ENCODE data around the gene FUT2.
"Not testable (repeated sequence)": the region's sequence is repeated elsewhere in the genome, so short reads cannot be mapped to it uniquely, and the experiment has no call there.

The FUT2 gene

DNA sequence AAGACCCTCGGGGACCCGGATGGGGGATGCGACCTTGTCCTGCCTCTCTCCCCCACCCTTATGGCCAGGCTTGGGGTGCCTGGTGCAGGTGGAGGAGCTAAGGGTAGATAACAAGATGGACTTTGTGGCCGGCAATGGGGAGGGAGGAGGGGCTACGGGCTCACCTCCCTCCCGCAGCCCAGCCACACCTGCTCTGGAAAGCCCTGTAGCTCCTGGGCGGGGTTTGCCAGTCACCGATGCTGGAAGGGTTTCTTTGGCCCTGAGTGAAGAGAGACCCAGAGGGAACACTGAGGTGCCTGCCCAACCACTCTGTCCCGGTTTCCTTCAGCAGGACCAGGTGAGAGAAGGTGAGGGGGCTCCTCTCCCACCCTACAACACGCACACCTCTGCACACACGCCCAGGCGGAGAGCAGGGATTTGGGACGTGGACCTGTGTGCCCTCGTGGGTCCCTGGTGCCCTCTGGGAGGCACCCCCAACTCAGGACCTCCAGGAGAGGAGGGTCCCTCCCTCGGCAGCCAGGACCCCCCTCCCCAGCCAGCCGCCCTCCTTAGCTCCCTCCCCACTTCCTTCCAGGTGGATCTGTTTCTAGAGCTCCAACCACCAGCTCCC is at the start of gene FUT2:
Gene FUT2 (plus strand): TSS at position 229 of the 610 bp plus-strand sequence. CDS start 6,986 bp downstream, outside the sequence.
- DNase-seq = no peak

DNA sequence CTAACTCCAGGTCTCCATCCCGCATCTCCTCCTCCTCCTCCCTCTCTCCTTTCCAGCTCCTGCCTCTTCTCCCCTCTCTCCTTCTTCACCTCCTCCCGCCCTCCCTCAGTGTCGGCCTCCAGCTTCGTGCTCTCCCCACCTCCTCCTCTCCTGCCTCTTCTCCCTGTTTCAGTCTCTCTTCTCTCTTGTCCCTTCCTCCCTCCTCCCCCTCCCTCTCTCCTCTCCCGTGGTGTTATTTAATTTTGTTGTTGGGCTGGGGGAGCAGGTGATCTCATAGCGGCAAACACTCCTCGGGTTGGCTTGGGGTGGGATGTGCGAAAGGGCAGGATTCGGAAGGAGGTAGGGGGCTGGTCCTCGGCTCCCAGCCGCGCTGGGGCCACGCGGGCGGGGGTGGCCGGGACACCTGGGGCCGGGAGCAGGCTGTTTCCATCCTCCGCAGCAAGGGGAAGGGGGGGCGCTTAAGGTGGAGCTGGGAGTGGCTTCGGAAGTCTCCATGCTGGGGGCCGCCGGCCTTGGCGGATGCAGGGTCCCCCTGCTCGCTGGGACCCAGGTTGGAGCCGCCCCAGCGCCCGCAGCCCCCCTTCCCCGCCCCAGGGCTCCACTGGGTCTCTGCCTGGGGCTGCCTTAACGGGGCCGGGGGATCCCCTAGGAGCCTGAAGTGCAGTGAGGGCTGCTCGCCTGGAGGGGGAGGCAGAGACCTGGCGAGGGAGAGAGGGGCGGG is 49.6 kb upstream of the FUT2 start, which contains the start of gene CA11:
Gene CA11 (minus strand): TSS at position 187 of the 721 bp plus-strand sequence. CDS start 555 bp downstream, outside the sequence.
- peak; percentile 88 to 90 for DNase-seq

DNA sequence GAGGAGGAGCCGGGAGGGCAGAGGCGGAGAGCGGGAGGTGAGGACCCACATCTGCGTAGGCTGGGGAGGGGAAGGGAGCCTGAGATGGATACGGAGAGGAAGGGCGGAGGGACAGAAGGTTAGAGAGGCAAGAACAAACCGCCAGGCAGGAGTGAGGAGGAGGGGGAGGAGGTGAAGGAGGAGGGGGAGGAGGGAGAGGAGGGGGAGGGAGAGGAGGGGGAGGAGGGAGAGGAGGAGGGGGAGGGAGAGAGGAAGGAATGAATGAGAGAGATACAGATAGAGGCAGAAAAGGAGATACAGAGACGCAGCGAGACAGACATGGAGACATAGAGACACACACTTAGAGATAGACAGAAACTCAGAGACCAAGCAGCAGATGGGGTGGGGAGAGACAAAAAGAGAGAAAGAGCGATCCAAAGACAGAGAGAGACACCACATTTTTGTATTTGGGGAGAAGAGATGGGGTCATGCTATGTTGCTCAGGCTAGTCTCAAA is 49.0 kb upstream of the FUT2 start:
- DNase-seq = no peak

DNA sequence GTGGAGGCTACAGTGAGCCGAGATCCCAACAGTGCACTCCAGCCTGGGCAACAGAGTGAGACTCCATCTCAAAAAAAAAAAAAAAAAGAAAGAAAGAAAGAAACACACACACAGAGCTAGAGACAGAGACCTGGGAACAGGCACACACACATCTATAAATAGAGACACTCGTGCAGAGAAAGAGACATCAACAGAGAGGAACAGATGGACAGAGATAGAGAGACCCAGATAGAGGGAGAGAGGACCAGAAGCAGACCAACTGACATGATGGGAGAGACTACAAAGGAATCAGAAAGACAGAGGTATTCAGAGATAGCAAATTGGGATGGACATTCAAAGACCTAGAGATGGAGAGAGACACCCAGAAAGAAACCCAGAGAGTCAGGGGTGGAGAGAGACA is 47.6 kb upstream of the FUT2 start:
- no peak for DNase-seq

DNA sequence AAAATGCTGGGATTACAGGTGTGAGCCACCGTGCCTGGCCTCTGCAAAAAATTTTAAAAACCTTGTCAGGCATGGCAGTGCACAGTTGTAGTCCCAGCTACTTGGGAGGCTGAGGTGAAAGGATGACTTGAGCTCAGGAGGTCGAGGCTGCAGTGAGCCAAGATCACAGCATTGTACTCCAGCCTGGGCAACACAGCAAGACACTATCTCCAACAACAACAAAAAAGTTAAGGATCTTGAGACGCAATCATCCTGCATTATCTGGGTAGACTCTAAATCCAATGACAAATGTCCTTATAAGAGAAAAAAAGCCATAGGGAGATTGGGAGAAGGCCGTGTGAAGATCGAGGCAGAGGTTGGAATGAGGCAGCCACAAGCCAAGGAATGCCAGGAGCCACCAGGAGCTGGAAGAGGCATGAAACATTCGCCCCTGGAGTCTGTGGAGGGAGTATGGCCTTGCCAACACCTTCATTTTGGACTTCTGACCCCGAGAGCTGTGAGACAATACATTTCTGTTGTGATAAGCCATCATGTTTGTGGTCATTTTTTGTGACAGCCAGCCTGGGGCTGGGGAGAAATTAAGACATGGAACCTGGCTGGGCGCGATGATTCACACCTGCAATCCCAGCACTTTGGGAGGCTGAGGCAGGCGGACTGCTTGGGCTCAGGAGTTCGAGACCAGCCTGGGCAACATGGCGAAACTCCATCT is 44.6 kb upstream of the FUT2 start:
- no peak for DNase-seq

DNA sequence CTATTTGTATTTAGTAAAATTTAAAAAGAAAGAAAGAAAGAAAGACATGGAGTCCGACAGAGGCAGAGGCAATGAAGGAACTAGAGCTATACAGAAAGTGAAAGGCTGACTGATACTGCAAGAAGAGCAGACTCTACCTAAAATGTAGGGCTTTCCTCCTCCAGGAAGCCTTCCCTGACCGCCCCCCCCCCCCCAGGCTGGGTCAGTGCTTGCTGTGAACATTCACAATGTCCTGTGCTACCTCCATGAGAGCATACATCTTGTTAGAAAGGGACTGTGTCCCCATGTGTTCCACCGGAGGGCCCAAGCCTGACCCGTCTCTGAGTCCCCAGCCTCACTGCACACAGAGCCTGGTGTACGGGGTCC is 44.1 kb upstream of the FUT2 start:
- DNase-seq = no peak

DNA sequence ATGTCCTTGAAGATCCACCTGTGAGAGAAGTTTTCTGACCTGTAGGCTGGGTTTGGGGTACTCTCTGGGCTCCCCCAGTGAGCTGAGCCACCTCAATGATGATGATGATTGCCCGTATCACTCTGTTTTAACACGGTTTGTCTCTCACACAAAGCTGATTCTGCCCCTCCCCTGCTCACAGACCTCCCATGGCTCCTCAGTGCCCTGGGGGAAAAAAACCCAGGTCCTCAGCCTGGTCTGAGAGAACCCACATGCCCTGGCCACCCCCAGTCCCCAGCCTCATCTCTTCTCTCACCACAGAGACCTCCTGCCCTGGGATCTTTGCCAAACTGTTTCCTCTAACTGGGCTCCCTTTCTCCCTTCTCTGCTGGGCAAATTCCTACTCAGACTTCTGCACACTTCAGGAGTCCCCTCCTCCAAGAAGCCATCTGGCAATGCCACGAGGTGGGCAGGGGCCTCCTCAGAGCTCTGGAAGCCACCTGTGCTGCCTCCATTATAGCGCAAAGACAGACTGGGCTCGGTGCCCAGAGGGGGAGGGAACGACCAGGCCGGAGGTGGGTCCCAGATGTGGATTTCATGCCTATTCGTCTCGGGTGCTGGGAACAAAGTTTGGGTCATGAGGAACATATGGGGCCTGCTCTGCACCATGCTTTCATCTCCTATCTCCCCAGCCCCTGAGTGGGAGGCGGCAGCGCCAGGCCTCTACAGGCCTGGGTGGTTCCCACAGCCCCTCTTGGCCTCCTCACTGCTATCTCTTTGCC is 41.3 kb upstream of the FUT2 start:
- peak in 1 of 2 experiments; percentile 87 for DNase-seq

DNA sequence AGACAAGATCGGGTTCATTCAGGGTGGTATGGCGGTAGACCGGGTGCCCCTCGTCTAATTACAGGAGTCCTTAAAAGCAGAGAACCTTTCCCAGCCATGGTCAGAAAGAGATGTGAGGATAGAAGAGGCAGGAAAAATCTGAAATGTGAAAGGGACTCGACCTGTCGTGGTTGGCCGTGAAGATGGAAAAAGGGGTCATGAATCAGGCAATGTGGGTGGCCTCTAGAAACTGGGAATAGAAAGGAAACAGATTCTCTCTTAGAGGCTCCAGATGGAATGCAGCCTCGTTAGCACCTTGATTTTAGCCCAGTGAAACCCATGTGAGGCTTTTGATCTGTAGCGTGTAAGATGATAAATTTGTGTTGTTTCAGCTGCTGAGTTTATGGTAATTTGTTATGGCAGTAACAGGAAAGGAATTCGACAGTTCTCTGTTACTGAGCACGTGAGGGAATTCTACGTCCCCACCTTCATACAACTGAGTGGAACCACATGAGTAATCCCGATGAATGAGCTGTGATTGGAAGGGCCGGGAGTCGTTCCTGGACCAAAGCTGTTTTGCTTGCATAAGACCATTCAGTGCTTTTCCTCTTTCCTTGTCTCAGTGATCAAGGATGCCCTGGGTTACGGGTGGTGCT is 38.8 kb upstream of the FUT2 start:
- no peak for DNase-seq

DNA sequence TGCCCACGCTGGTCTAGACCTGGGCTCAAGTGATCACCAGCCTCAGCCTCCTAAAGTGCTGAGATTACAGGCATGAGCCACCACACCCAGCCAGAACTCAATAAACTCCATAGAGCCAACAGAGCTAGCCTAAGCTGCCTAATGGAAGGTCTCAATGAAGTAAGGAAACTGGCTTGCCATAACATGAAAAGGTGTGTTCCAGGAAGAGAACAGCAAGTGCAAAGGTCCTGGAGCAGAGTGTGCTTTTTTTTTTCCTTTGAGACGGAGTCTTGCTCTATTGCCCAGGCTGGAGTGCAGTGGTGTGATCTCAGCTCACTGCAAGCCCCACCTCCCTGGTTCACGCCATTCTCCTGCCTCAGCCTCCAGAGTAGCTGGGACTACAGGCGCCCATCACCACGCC is 37.9 kb upstream of the FUT2 start:
- DNase-seq = not testable (repeated sequence)

DNA sequence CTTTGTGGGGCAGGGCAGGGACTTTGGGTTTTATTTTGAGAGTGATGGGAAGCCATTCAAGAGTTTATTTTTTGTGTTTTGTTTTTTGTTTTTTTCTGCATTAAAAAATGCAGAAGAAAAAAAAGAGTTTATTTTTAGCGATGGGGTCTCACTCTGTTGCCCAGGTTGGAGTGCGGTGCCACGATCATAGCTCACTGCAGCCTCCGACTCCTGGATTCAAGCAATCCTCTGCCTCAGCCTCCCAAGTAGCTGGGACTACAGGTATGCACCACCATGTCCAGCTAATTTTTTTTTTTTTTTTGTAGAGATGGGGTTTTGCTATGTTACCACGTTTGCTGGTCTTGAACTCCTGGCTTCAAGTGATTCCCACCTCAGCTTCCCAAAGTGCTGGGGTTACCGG is 37.3 kb upstream of the FUT2 start:
- no peak for DNase-seq

DNA sequence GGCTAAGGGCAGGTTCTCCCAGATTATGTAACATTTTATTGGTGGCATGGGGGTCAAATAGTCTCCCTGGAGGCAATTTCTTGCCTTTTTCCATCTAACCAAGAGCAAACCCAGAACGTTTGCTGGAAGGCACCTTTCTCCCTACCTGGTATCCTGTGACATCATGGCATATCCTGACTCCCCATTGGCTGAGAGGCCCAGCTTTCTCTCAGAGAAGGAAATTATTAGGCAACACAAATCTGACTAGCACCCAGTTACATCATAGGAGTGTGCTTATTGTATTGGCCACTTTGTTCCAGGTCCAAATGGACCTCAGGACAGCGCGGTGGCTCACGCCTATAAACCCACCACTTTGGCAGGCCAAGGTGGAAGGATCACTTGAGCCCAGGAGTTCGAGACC is 36.0 kb upstream of the FUT2 start:
- DNase-seq = no peak

DNA sequence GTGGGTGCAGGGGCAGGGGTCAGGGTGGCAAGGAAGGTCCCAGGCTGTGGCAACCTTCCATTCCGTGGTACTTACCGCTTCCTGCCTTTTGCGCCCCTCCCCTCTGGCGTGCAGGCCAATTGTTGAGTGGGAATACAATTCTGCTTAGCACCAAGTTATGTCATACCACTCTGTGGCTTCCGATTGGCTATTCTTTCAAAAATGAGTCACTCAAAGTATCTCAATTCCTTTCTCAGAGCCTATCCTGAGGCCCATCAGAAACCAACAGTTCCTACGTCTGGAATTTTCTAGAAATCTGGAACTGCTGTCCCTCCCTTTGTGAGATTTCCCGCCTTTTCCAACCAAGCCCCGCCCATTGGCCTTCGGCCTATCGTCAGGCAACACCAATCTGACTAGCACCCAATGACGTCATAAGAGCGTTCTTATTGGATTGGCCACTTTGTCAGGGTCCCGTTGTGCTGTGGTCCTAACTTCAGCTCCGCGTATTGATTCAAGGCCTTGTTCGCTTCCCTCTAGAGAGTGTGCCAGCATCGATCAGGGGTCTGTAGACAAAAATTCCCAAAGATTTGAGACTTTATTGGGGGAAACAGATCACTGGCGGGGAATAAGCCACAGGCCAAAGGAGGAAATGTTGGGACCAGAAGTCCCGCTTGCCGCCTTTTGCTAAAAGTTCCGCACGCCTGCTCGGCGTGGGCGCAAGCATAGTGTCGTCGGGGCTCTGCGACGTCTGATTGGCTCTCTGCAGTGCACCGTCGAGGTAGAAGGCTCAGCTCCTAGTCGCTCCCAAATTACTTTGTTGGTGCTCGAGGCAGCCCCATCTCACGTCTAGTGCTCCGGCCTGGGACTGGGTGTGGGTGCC is 34.7 kb upstream of the FUT2 start:
- peak; percentile 97 to 99 for DNase-seq

DNA sequence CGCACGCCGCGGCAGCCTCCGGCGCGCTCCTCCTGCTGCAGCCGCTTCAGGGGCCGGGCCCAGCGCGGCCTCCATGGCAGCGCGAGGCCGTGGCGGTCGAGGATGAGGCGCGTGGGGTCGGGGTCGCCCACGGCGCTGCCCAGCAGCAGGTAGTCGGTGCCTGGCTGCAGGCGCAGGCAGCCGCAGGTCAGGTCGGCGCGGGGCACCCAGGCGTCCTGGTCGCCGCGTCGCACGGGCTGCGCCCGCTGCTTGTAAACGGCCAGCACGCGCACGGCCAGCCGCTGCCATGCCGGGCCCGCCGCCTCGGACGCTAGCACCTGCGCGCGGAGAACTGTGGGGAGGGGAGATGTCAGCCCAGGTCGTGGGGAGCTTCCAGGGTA is 34.1 kb upstream of the FUT2 start:
- no peak for DNase-seq

DNA sequence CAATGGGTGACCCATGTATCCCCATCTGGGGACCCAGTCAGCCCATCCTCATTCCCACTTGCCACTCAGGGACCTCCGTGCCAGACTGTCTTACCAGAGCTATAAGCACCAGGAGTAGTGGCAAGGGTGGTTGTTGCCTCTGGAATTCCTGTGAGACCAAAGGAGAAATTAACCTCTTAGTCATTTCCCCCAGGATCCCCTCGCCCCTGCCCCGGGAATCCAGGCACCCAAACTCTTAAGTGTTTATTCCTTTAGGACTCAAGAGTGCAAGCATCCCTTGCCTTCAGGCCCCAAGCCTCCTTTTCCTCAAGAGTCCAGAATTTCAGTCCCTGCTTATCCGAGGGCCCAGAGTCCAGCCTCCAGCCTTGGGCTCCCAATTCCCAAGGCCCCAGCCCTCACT is 32.1 kb upstream of the FUT2 start:
- no peak for DNase-seq

DNA sequence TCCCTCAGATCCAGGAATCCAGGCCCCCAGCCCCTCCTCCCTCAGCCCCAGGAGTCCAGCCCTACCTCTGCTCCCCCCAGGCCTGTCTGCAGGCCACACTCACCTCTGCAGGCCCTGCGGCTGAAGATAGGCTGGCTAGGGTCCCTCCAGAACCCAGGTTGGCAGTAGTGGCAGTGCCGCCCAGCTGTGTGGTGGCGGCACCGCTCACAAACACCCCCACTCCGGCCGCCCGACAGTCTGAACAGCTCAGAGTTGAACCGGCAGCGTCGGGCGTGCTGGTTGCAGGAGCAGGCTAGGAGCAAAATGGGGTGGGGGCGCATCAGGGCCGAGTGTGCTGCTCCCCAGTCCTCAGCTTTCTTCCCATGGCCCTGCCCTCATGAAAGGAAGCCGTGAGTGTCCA is 31.3 kb upstream of the FUT2 start:
- DNase-seq = no peak

DNA sequence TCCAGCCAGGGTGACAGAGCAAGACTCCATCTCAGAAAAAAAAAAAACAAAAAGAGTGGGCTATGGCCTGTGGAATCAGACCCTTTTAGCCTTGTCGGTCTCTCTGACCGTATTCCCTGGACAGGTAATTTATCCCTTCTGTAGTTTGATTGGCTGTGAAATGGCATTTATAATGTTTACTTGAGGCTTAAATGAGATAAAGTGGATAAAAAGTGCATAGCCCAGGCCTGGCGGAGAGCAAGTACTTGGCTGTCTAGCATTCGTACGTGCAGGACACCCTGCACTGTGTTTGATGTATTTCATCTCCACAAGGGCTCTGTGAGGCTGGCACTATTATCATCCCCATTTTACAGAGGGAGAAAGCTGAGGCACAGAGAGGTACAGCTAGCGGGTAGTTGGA is 30.0 kb upstream of the FUT2 start:
- no peak for DNase-seq

DNA sequence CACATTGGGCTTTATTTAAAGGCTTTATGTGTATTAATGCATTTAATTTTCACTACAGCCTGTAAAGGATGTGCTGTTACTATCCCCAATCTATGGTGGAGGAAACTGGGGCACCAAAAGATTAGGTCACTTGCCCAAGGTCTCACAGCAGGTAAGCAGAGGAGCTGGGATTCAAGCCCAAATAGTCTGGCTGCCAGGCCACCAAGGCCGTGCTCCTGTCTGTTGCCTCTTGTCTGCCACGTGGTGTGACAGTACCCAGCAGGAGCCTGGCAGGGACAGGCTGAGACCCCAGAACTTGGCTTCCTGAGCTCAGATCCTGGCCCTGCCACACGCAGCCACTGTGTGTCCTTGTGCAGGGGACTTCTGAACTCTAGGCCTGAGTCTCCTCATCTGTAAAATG is 27.4 kb upstream of the FUT2 start:
- no peak for DNase-seq

DNA sequence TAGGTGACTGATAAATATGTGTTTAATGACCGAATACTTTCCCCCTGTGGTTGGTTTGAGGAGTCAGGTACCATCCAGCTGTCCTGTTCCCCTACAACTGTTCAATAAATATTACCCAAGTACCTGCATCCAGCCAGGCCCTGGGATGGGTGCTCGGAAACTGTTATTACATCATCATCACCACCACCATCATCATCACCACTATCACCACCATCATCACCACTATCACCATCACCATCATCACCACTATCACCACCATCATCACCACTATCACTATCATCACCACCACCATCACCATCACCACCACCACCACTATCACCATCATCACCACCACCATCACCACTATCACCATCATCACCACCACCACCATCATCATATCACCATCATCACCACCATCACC is 27.0 kb upstream of the FUT2 start:
- DNase-seq = no peak

DNA sequence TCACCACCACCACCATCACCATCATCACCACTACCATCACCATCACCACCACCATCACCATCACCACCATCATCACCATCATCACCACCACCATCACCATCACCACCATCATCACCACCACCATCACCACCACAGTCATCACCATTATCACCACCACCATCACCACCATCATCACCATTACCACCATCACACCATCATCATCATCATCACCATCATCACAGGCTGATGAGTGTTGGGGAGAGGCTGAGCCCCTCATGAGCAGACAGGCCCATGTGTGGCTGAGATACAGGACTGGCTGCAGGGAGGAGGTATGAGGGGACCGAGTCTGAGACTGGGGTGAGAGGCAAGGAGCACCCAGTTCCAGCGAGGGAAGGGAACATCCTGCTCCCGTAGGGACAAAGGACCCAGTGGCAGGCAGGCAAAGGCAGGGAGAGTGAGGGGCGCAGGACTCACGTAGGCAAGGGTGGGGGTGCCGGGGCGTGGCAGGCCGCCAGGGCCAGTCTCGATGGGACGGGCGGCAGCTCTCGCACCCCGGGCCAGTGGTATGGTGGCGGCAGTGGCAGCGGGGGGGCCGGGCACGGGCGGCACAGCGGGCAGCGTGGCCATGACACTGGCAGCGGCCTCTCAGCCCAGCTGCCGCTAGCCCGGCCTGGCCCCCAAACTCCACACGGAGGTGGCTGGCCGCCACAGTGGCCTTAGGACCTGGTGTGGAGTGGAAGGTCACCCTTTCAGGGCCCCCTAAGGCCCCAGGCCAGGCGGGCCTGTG is 25.7 kb upstream of the FUT2 start:
- DNase-seq = no peak

DNA sequence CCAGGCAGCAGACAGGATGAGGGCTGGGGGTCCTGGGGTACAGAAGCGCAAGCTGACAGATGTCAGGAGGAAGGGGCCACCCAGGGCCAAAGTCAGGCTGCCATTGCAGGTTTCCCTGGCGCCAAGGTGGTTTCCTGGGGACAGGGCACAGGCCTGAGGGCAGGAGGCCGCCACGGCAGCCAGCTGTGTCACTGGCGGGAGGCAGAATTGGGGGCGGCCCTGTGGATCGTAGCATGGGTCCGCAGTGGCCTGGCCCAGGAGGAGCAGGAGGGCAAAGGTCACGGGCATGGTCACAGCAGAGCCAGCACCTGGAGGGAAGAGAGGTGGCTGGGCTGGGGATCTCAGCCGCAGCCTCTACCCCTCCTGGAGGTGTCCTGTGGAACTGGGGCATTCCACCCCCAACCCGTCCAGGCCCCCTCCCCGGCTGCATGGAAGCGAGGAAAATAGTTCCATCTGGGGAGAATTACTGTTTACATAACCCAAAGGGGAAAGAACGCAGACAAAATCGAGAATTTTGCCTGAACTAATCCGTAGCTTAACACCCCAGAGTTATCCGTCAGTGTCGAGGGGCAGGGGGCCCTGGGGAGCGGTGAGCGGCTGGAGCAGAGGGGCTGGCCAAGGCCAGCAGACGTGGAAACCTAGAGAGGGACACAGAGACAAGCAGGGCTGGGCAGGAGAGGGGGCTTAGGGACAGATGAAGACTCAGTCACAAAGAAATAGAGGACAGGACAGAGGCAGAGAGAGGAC is 24.9 kb upstream of the FUT2 start:
- no peak for DNase-seq
